Amniotic epithelial cell (primary cell): ENCODE measurements around the gene CDKAL1.
"Not testable (repeated sequence)": the region's sequence is repeated elsewhere in the genome, so short reads cannot be mapped to it uniquely, and the experiment has no call there.

ENCODE experiments used
- DNase-seq: peaks from one replicate; pipeline ENCODE4 v3.0.0-alpha.2; 2010; ENCODE audit warnings: low read depth

Gene CDKAL1

DNA sequence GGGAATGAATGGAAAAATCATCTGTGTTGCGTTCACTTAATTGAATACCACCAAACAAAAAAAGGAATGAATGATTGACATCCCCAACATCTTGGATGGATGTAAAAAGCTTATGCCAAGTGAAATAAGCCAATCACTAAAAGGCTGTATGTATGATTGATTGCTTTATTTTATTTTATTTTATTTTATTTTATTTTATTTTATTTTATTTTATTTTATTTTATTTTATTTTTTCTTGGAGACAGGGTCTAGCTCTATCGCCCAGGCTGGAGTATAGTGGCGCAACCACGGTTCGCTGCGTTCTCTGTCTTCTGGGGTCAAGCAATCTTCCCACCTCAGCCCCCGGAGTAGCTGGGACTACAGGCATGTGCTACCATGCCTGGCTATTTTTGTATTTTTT, 263.3 kb downstream of the CDKAL1 start:
- no peak for DNase-seq

GRCh38 chr6:20800229-20800628, 266.0 kb downstream of the CDKAL1 start:
- no peak for DNase-seq

GRCh38 chr6:20800653-20801052, 266.4 kb downstream of the CDKAL1 start:
- no peak for DNase-seq

- DNase-seq: no peak
These were observed 267.3 kb downstream of the CDKAL1 start for GRCh38 chr6:20801595-20801994.

DNA sequence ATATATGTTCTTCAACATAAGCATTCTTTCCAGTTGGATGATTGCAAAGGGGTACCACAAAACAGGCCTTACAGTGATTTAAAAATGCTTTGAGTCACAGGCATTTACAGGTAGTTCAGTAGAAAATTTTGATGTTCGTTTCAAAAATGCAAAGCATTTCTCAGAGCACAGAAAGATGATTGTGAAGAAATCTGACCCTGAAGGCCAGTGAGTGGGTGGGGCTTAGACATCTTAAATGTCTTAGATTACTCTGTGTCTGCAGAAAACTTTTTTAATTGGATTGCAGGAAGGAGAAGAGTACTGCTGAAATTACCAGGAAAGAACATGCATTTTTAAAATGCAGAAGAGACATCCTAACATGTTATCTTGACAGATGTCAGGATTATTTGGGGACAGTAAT, 268.3 kb downstream of the CDKAL1 start:
- DNase-seq: peak; percentile 48

GRCh38 chr6:20805021-20805420, 270.8 kb downstream of the CDKAL1 start:
- DNase-seq: no peak

DNA sequence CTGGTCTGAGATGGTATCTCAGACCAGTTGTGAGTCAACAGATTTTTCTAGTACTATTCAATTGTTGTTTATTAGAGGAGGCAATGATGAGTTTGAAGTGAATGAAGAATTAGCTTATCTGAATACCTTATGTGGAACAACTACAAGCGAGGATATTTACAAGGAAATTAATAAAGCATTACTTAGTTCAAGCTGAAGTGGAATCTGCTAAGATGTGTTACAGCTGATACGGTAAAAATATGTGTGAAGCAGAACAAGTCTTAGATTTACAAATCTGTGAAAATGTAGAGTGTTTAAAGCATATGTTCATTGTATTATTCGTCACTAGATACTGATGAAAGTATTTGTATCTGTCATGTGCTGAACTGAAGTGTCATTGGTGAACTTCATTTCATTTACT, 272.4 kb downstream of the CDKAL1 start:
- no peak for DNase-seq

GRCh38 chr6:20808439-20808838, 274.2 kb downstream of the CDKAL1 start:
- no peak for DNase-seq

GRCh38 chr6:20808924-20809323, 274.7 kb downstream of the CDKAL1 start:
- DNase-seq: no peak

GRCh38 chr6:20810727-20811108, 276.5 kb downstream of the CDKAL1 start:
- no peak for DNase-seq

DNA sequence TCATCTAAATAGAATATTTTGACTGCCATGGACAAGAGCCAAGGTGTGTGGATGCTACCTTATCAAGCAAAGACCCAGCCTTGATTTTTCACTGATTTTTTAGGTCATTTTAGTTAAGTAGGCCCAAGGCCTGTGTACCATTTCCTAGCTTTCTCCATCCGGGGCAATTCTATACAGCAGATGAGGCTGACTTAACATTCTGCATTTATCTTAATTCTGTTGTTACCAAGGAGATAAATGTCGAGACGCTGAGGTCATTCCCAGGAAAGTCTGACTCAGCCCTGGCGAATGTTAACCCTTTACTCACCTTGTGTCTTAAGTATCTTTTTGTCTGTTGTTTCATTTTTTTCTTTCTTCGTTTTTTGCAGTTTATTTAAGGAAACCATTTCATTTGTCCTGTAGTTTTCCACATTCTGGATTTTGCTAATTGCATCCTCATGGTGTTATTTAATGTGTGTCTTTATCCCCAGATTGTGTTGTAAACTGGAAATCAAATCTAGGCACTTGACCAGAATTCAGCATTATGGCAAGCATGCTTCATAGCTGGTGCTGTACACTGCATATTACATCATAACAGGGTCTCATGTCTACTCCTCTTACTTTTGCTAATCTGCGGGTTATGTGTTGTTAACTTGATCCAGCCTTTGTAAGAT, 277.0 kb downstream of the CDKAL1 start:
- peak; percentile 99 for DNase-seq

DNA sequence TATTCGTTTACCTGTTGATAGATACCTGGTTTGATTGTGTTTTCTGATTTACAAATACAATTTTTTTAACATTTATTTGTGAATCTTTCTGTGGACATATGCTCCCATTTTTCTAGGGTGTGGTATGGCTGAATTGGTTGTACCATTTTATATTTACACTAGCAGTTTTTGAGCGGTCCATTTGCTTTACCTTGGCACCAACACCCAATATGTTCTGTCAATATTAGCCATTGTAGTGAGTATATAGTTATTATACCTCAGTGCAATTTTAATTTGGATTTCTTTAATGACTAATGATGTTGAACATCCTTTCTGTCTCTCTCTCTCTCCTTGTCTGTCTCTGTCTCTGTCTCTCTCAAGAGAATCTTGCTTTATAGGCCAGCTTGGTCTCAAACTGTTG, 278.5 kb downstream of the CDKAL1 start:
- DNase-seq: no peak

DNA sequence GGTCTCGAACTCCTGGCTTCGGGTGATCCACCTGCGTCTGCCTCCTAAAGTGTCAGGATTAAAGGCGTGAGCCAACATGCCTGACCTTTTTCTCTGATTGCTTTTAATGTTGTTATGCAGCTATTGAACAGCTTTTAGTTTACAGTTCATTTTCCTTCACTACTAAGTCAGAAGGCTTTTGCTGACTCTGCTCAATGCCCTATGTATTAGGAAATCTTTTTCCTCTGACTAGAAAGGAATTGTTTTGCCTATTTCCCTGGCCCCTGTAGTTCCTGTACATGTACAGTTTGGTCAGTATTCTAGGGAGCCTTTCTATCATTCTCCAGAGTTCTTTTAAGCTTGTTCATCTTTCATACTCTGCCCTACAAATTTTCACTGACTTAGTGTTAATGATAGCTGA, 280.2 kb downstream of the CDKAL1 start:
- DNase-seq: no peak

DNA sequence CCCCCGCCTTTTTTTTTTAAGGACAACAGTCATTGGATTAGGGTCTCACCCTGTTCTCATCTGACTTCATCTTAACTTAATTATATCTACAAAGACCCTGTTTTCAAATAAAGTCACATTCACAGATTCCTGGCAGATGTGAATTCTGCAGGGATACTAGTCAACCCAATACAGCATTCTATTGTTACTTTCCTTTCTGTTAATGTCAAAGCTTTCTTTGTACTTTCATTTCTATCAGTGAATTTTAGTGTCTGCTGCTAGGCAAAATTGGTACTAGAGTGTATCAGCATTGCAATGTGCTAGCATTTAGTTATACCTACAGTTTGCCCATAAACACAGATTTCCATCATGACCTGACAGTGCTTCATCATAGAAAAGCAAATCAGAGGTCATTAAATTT, 281.9 kb downstream of the CDKAL1 start:
- DNase-seq: no peak

GRCh38 chr6:20817806-20818320, 283.6 kb downstream of the CDKAL1 start:
- DNase-seq: peak; percentile 71

- DNase-seq: no peak
These were observed 285.6 kb downstream of the CDKAL1 start for GRCh38 chr6:20819774-20820400.

DNA sequence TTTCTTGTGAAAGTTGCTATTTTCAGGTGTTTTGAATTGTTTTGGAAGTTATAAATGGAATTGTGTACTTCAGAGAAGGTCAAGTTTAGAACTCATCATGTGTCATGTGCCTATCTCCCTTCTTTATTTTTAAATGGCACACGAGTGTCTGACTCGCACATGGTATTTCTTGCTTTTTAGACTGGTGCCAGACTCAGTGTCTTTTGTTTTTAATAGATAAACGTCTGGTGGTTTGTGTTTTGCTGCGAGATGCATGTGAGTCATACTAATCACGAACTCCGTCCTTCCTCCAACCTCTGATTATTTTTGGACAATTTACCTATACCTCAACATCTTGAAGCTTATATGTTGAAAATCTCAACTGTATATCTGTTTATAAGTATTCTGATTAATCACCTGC, 292.1 kb downstream of the CDKAL1 start:
- DNase-seq: peak; percentile 81

GRCh38 chr6:20827798-20828197, 293.5 kb downstream of the CDKAL1 start:
- DNase-seq: peak; percentile 93

DNA sequence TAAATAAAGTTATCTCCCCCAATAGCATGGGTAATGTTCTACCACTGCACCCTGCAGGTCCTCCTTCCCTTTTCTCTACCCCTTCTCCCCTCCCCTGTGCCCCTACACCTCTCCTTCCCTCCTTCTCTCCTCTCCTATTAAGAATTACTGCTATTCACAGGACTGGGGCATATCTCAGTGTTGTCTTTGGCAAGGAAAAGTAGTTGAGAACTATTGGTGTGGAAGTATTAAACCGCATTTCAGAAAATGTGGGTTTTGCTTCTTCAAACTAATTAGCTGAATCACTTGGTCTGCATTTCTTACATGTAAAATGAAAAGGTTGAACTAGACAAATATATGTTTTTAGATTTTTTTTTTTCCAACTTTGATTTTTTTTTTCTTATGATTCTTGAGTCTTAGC, 296.3 kb downstream of the CDKAL1 start:
- DNase-seq: no peak

GRCh38 chr6:20831251-20831650, 297.0 kb downstream of the CDKAL1 start:
- DNase-seq: not testable (repeated sequence)

DNA sequence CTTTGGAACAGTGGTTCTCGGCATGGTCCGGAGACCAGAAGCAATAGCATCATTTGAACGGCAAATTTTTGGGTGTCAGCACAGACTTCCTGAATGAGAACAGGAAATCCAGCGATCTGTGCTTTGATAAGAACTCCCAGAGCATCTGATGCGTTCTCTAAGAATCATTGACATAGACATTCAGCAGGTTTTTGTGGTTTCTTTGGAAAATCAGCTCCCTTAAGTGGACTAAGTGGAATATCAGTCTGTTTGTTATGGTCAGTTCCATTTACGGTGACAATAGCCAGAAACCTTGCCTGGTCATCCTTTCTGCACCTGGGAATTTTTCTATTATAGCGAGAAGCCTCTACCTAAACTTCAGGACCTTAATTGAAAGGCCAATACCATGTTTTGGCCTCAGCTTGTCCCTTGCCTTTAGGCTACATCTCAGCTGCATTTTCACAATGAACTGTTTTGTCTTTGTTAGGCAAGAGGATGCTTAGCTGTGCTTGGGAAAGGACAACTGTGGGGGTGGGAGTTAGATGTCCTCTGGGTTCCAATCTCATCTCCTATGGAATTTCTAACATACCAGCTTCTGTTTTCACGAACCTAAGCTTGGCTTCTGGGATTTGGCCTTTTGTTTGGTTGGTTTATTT, 299.7 kb downstream of the CDKAL1 start:
- peak; percentile 60 for DNase-seq

DNA sequence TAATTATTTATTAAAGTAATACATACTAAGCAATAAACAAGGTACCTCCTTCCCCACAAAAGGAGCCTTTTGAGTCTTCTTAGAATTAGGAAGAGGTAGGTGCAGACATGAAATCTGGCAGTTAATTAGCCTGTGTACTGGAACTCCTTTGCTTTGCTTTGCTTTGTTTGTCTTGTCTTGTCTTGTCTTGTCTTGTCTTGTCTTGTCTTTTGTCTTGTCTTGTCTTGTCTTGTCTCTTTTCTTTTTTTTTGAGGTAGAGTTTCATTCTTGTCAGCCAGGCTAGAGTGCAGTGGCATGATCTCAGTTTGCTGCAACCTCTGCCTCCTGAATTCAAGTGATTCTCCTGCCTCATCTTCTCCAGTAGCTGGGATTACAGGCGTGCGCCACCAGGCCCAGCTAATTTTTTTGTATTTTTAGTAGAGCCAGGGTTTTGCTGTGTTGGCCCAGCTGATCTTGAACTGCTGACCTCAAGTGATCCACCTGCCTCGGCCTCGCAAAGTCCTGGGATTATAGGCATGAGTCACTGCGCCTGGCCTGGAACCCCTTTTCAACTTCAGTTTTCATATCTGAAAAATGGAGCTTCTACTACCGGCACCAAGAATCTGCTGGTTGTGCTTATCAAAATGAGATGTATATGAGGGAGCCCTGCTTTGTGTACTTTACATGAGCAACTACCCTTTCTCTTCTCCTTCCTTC, 301.2 kb downstream of the CDKAL1 start:
- DNase-seq: no peak

DNA sequence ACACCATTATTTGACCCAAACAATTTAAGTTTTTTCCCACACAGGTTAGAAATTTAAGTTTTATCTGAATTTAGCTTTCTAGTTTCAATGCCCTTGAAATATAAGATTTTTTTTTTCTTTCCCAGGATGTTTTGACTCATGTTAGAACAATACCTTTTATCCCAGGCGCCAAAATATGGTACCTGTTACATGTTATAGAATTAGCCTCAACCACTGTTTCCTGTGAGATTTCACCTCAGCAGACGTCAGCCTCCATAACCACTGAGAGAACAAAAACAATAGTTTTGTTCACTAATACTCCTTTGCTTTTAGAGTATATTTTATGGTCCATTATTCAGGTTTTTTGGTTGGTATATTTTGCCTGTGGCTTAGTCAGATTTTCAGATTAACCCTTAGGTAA, 302.9 kb downstream of the CDKAL1 start:
- DNase-seq: no peak
